ENCODE results near the gene P2RX7. TPM values are rescaled to one million over a fixed set of nuclear protein-coding genes. Genes with fewer than 3 reads are reported as not detected.

P2RX7 gene
- total RNA-seq, 2 experiments from 2014 or later, result 3.6 to 4.7 TPM

DNA sequence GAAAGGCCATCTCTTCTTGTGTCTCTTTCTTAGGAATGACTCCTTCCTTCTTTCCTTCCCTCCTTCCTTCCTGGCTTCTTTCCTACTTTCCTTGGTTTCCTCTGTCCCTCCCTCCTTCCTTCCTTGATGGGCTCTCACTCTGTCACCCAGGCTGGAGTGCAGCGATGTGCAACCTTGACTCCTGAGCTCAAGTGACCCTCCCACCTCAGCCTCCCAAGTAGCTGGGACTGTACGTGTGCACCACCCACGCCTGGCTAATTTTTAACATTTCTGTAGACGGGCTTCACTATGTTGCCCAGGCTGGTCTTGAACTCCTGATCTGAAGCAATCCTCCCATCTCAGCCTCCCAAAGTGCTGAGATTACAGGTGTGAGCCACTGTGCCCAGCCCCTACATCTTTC lies 10.9 kb upstream of the P2RX7 start:
- TF ChIP-seq, protein P1, sequence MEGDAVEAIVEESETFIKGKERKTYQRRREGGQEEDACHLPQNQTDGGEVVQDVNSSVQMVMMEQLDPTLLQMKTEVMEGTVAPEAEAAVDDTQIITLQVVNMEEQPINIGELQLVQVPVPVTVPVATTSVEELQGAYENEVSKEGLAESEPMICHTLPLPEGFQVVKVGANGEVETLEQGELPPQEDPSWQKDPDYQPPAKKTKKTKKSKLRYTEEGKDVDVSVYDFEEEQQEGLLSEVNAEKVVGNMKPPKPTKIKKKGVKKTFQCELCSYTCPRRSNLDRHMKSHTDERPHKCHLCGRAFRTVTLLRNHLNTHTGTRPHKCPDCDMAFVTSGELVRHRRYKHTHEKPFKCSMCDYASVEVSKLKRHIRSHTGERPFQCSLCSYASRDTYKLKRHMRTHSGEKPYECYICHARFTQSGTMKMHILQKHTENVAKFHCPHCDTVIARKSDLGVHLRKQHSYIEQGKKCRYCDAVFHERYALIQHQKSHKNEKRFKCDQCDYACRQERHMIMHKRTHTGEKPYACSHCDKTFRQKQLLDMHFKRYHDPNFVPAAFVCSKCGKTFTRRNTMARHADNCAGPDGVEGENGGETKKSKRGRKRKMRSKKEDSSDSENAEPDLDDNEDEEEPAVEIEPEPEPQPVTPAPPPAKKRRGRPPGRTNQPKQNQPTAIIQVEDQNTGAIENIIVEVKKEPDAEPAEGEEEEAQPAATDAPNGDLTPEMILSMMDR (IDR thresholded peaks at IDR 0.05), result no peak
- DNase-seq (no peak), ATAC-seq (no peak)
- intact Hi-C loops (cut with micrococcal nuclease), result no loop called here
- Mint-ChIP-seq H3K27ac (no peak overlapping the region), H3K4me3 (no peak overlapping the region), H3K27me3 (no peaks in the 10 kb centered on the region), H3K9me3 (no peaks in the 10 kb centered on the region), H3K36me3 (ENCODE audit: low read depth) (no peaks in the 10 kb centered on the region), H3K4me1 (ENCODE audit: low read depth) (peaks cover 24% of the 10 kb centered on the region)
- CTCF ChIA-PET, result interaction anchor here (1.3 kb wide), 1 partner anchor 9 kb away, joined by 3 read pairs; no protein-coding TSS in a partner anchor
- POLR2A ChIA-PET, result no interaction called here

- CTCF ChIA-PET, result no interaction called here
- no peak for ATAC-seq
- intact Hi-C loops (cut with micrococcal nuclease), result no loop called here
Measured at GRCh38 chr12:121123488-121123887, 9.2 kb upstream of the P2RX7 start.

GRCh38 chr12:121124402-121125109 lies 8.1 kb upstream of the P2RX7 start:
- ATAC-seq (peak; percentile 32), DNase-seq (peak; percentile 52)
- CTCF ChIA-PET, result interaction anchor here (1.0 kb wide), 1 partner anchor 14 kb away, joined by 5 read pairs; no protein-coding TSS in a partner anchor

More at GRCh38 chr12:121123488-121123887, 9.2 kb upstream of the P2RX7 start:
- H3K27ac Mint-ChIP-seq, result no peak overlapping the region
- no peaks in the 10 kb centered on the region for H3K27me3 Mint-ChIP-seq
- peaks cover 29% of the 10 kb centered on the region for H3K4me1 Mint-ChIP-seq (ENCODE audit: low read depth)
- no peaks in the 10 kb centered on the region for H3K36me3 Mint-ChIP-seq (ENCODE audit: low read depth)
- POLR2A ChIA-PET, result no interaction called here
- no peaks in the 10 kb centered on the region for H3K9me3 Mint-ChIP-seq
- TF ChIP-seq, protein P1 (IDR thresholded peaks at IDR 0.05), result no peak
- no peak for DNase-seq
- H3K4me3 Mint-ChIP-seq, result no peak overlapping the region

GRCh38 chr12:121127501-121127900 lies 5.2 kb upstream of the P2RX7 start:
- H3K27me3 Mint-ChIP-seq, result no peaks in the 10 kb centered on the region
- POLR2A ChIA-PET, result interaction anchor here (0.8 to 1.3 kb wide), 2 partner anchors 11 to 95 kb away, joined by 3 read pairs; no protein-coding TSS in a partner anchor
- H3K9me3 Mint-ChIP-seq, result peaks cover 3% of the 10 kb centered on the region
- intact Hi-C loops (cut with micrococcal nuclease), result no loop called here
- ATAC-seq, result no peak
- CTCF ChIA-PET, result interaction anchor here (1.0 kb wide), 1 partner anchor 68 kb away, joined by 3 read pairs; no protein-coding TSS in a partner anchor
- no peak for DNase-seq
- peaks cover 3% of the 10 kb centered on the region for H3K36me3 Mint-ChIP-seq (ENCODE audit: low read depth)
- TF ChIP-seq, protein P1 (IDR thresholded peaks at IDR 0.05), result no peak
- no peak overlapping the region for H3K27ac Mint-ChIP-seq
- H3K4me1 Mint-ChIP-seq (ENCODE audit: low read depth), result peaks cover 63% of the 10 kb centered on the region
- H3K4me3 Mint-ChIP-seq, result no peak overlapping the region

More at GRCh38 chr12:121124402-121125109, 8.1 kb upstream of the P2RX7 start:
- H3K4me3 Mint-ChIP-seq, result no peak overlapping the region
- no peaks in the 10 kb centered on the region for H3K27me3 Mint-ChIP-seq
- peaks cover 37% of the 10 kb centered on the region for H3K4me1 Mint-ChIP-seq (ENCODE audit: low read depth)
- intact Hi-C loops (cut with micrococcal nuclease), result no loop called here
- peaks cover under 1% of the 10 kb centered on the region for H3K9me3 Mint-ChIP-seq
- POLR2A ChIA-PET, result no interaction called here
- peaks cover under 1% of the 10 kb centered on the region for H3K36me3 Mint-ChIP-seq (ENCODE audit: low read depth)
- TF ChIP-seq, protein P1 (IDR thresholded peaks at IDR 0.05), result no peak
- H3K27ac Mint-ChIP-seq, result peak overlapping the region; percentile 4
